GM13976 (cell line): Measurements from ENCODE around the gene EXTL1.

ENCODE experiments used
- DNase-seq: peaks from one replicate; pipeline ENCODE4 v3.0.0; 2012; ENCODE audit warnings: low spot score
- in situ Hi-C: fragments of 300-500 bp; cut with MboI; formaldehyde crosslinking; loops from one replicate; pipeline ENCODE4 v1.12.0; 2022; ENCODE audit warnings: low sequenced_read_pairs, mixed read lengths, inconsistent platforms; ENCODE audit not compliant: unreplicated experiment
- TF ChIP-seq, protein P1 (sequence below): IDR thresholded peaks from 2 replicates; pipeline ENCODE4 v1.5.1; 2012; ENCODE audit warnings: borderline replicate concordance, mild to moderate bottlenecking; ENCODE audit not compliant: insufficient read depth; ENCODE audit errors: extremely low read depth, missing control alignments, control extremely low read depth

Gene EXTL1

GRCh38 chr1:26016953-26017545 is 4.5 kb upstream of the EXTL1 start:
- TF ChIP-seq, protein P1, sequence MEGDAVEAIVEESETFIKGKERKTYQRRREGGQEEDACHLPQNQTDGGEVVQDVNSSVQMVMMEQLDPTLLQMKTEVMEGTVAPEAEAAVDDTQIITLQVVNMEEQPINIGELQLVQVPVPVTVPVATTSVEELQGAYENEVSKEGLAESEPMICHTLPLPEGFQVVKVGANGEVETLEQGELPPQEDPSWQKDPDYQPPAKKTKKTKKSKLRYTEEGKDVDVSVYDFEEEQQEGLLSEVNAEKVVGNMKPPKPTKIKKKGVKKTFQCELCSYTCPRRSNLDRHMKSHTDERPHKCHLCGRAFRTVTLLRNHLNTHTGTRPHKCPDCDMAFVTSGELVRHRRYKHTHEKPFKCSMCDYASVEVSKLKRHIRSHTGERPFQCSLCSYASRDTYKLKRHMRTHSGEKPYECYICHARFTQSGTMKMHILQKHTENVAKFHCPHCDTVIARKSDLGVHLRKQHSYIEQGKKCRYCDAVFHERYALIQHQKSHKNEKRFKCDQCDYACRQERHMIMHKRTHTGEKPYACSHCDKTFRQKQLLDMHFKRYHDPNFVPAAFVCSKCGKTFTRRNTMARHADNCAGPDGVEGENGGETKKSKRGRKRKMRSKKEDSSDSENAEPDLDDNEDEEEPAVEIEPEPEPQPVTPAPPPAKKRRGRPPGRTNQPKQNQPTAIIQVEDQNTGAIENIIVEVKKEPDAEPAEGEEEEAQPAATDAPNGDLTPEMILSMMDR: no peak
- in situ Hi-C loops: no loop called here
- no peak for DNase-seq

DNA sequence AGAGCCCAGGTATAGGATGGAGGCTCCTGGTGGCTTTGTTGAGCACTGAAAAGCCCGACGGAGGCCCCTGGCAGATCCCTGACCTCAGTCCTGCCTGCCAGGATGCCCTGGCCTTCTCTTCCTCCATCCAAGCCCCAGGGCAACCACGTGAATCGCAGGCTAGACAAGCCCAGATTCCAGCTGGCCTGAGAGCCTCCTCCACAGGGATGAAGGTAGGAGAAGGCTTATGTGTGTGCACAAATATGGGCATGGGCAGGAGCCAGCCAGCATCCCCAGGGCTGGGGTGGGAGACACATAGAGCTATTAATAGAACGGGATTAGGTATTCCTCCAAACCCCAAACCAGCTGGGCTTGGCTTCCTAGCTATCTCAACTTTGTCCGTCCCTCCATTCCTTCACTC is 4.0 kb upstream of the EXTL1 start:
- TF ChIP-seq, protein P1: no peak
- in situ Hi-C loops: no loop called here

GRCh38 chr1:26019641-26020315 is 1.8 kb upstream of the EXTL1 start:
- no peak for DNase-seq
- TF ChIP-seq, protein P1: no peak
- in situ Hi-C loops: no loop called here

More for the DNA sequence above, 4.0 kb upstream of the EXTL1 start:
- DNase-seq: no peak

GRCh38 chr1:26020330-26020768 is 1.2 kb upstream of the EXTL1 start:
- TF ChIP-seq, protein P1: no peak
- in situ Hi-C loops: no loop called here
- no peak for DNase-seq

DNA sequence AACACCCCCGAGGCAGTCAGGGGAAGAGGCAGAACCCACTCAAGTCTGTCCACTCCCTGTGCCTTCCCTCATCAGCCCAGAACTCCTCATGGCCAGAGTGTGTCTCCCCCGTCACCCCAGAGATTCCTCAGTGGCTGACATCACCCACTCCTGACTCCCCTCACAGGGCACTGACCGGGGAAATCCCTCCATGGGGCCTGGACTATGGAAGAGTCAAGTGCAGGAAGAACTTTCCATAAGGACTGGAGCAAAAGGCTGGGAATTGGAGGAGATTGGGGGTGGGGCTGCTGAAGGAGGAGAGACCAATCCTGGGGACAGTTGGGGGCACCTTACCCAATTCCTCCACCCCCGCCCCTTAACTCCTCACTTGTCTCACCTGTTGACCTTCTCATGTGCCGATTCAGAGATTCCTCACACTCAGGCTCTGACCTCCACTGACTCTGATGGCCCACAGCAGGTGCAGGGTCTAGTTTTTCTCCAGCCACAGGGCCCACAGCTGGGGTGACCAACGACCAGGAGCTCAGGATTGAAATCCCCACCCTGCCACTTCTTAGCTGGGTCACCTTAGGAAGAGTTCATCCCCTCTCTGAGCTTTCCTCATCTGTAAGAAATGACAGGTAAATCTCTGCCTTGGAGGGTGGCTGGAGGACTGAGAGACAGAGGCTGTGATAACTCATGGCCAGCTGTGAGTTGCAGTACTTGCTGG is 481 bp upstream of the EXTL1 start:
- DNase-seq: no peak
- TF ChIP-seq, protein P1: no peak
- in situ Hi-C loops: no loop called here

GRCh38 chr1:26022404-26022779 is 817 bp downstream of the EXTL1 start:
- TF ChIP-seq, protein P1: no peak
- DNase-seq: no peak
- in situ Hi-C loops: no loop called here
